H1 (cell line): Measurements from ENCODE around the gene CLASP2. TPM values are rescaled to one million over a fixed set of nuclear protein-coding genes. Genes with fewer than 3 reads are reported as not detected.

Source experiments
- CTCF ChIP-seq, 3 experiments: IDR thresholded peaks; 1 replicate in 2 of 3; 2 replicates in 1 of 3; pipeline versions ENCODE4 v1.5.1 to v1.6.1; 2011; ENCODE audit warnings: low read length in 3 of 3, mild to moderate bottlenecking in 3 of 3, inconsistent platforms in 2 of 3, low read depth in 1 of 3, moderate library complexity in 1 of 3; ENCODE audit not compliant: insufficient read depth in 1 of 3; ENCODE audit errors: control extremely low read depth in 1 of 3
- POLR2A ChIP-seq, 2 experiments: IDR thresholded peaks; 1 replicate in 1 of 2; 2 replicates in 1 of 2; pipeline ENCODE4 v1.6.1; 2011; ENCODE audit warnings: low read depth in 2 of 2, low read length in 2 of 2, mild to moderate bottlenecking in 2 of 2; ENCODE audit errors: control extremely low read depth in 1 of 2
- polyA plus RNA-seq, 7 experiments: library from polyadenylated mRNA; depleted of rRNA in 3 of 7; stranded (reverse) in 5 of 7; unstranded in 2 of 7; fragments of >200 nt in 5 of 7; fragments of 200-250 nt in 2 of 7; gene quantifications; 1 replicate in 5 of 7; 2 replicates in 1 of 7; 4 replicates in 1 of 7; pipeline versions ENCODE4 v1.2.1 to v1.2.3, GENCODE V29; 2011 to 2013; ENCODE audit warnings: missing spikeins in 2 of 7, mixed read lengths in 2 of 7
- total RNA-seq: library from RNA; stranded (reverse); fragmentation: NEBNext Ultra II Directional; extraction: Animal tissue kit (Norgen Biotek cat#: 25700); gene quantifications from 2 replicates; pipeline ENCODE4 v1.2.1, GENCODE V29; 2021

Gene CLASP2
- total and polyA plus RNA-seq, 2 of the 8 experiments (the other 6 are each of a cell fraction or from before 2014, with no cell fraction given): 21.7 to 58.0 TPM

GRCh38 chr3:33612607-33613006 is 105.4 kb downstream of the CLASP2 start (continued):
- TF ChIP-seq CTCF (IDR thresholded peaks at IDR 0.05; ENCODE audit: control extremely low read depth in 1 of 3, insufficient read depth in 1 of 3, low read depth in 1 of 3, low read length in 3 of 3) (no peak), POLR2A (IDR thresholded peaks at IDR 0.05; ENCODE audit: control extremely low read depth in 1 of 2, low read depth in 2 of 2, low read length in 2 of 2) (no peak)
